NCI-H2196 (cell line): ENCODE measurements around the gene UBA5.

Experiments used
- DNase-seq: peaks from one replicate; lab custom pipeline; 2025; ENCODE audit not compliant: unreplicated experiment; lab: John Stamatoyannopoulos, UW

Gene UBA5

DNA sequence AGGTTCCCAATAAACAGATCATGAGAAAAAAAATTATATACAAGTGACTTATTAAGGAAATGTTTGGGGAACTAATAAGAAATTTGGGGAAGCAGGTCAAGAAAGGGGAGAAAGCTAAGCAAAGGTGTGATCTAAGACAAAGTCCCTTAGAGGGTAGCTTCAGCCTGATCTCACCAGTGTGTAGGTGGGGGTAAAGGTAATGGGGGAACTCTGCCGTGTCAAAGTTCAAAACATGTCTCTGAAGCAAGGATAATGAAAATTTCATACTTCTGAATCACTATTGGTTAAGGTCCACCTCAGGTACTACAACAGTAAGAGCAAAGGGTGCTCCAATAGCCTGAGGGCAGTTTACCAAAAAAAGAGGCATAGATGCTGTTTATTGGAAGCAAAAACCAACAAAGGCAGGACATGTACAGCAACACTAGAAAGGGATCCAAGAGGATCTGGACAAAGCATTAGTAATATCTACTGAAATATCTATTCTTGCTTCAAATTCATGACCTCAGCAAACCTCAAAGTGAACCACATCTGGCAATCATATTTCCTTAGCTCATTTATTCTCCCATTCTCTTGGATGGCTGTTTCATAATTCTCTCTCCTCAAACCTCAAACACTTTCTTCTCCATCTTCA lies 7.4 kb upstream of the UBA5 start:
- DNase-seq, result no peak

DNA sequence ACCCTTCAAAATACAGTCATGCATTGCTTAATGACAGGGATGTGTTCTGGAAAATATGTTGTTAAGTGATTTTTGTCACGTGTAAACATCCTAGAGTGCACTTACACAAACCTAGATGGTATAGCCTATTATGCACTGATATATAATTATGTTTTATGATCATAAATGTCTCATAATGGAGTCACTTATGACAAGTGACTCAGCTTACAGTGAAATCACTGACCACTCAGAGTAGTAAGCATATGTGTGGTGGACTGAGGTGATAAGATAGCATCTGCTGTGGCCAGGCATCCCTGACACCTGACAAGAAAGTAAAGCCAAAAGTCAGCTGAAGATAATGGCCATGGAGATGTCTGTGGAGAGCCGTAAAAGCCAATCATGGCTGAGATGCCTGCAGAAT lies 5.9 kb upstream of the UBA5 start:
- DNase-seq, result no peak

DNA sequence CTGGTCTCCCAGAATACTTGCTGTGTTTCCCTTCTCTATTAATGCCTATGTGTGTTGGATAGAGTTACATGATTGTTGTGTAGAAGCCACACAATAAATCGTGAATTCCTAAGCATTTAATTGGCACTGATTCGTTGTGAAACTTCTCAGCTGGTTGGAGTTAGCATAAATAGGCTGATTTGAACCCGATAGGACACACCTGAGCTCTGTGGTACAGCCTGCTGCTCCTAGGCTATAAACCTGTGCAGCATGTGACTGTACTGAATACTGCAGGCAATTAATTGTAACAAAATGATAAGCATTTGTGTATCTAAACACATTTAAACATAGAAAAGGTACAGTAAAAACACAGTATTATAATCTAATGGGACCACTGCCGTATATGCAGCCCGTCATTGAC lies 5.4 kb upstream of the UBA5 start:
- DNase-seq, result no peak

GRCh38 chr3:132655471-132655870 lies 4.7 kb upstream of the UBA5 start:
- DNase-seq, result no peak

DNA sequence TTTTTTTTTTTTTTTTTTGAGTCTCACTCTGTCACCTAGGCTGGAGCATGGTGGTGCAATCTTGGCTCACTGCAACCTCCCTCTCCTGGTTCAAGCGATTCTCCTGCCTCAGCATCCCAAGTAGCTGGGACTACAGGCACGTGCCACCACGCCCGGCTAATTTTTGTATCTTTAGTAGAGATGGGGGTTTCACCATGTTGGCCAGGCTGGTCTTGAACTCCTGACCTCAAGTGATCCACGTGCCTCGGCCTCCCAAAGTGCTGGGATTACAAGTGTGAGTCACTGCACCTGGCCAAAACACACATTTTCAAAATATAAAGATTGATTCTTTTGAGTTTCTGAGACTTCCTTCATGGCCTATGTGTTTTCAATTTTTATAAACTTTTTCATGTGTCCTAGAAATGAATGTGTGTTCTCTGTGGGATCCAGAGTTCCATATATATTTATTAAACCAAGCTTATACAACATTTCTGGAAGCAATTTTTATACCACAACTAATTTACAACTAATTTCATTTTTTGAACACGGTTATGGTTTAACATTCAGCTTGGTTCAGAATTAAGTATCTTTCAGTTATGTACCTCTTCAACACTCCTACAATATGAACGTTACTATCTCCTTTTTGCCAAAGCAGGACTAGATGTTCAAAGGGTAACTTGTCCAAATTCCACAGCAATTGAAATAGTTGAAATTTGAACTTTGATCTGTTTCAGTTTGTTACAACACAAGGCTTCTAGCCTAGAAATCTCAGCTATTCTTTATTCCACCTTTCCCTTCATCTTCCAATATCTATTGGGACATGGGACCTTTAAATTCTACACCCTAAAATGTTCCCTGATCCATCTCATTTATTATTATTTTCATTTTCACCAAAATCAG lies 2.0 kb upstream of the UBA5 start:
- DNase-seq, result no peak

GRCh38 chr3:132659000-132659364 lies 1.1 kb upstream of the UBA5 start:
- peak; percentile 49 for DNase-seq

DNA sequence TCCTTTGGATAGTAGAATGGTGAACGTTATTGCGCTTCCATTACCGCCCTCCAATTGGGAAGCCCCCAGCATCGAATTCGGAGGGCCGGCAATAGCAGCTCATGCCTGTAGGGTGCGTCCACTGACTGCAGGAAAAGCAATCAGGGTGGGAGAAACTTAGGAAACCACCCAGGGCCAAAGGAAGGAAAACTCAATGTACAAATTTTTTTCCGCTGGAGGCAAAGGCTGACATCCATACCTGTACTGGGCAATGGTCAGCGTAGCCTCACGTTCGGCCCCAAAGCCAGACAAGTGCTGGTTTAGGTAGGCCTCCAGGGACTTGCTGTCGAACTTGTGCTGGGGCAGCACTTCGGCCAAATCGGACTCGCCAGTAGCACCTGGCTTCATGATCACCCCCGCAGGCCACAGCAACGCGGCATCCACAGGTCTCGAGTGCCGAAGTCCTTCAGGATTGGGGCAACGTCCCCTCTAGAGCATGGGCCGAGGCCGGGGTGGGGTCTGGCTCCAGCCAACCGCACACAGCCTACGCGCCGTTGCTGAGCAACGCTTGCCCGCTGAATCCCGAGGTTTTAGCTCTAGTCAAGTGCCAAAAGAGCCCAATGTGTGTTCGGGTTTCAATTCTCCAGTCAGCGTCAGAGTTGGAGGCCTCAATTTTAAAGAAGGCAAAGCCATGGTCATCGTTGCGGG lies 621 bp upstream of the UBA5 start, which contains the start of gene ACAD11:
TSS of gene ACAD11 (minus strand) at position 445 of the 687 bp plus-strand sequence. CDS start at position 387, 58 bp downstream.
- peak; percentile 82 for DNase-seq

DNA sequence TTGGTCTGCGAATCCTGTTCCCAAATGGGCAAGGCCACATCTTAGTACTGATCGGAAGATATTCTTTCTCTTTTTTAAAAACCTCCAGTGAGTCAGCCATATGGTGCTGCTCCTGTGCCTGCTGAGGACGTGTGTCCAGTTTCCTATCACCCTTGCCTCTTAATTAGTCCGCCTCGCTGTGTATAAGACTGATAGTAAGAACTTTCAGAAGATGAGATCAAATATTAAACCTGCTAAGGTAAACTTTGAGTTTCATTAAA lies 612 bp downstream of the UBA5 start:
- DNase-seq, result no peak

GRCh38 chr3:132661101-132661500 lies 972 bp downstream of the UBA5 start:
- no peak for DNase-seq

DNA sequence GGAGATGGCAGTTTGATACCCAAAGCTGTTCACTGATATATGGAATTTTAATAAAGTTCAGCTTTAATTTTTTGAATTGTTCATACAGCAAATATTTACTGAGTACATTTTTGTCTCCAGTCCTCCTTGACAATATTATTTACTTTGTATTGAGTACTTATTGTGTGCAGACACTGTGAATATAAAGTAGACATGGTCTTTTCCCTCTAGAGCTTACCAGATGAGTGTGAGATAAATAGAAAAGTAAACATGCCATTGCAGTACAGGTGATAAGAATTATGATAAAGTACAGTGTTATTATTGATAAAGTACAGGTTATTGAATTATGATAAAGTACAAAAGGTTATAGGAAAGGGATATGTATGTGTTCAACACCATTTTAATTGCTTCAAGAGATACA lies 2.1 kb downstream of the UBA5 start:
- DNase-seq, result no peak

DNA sequence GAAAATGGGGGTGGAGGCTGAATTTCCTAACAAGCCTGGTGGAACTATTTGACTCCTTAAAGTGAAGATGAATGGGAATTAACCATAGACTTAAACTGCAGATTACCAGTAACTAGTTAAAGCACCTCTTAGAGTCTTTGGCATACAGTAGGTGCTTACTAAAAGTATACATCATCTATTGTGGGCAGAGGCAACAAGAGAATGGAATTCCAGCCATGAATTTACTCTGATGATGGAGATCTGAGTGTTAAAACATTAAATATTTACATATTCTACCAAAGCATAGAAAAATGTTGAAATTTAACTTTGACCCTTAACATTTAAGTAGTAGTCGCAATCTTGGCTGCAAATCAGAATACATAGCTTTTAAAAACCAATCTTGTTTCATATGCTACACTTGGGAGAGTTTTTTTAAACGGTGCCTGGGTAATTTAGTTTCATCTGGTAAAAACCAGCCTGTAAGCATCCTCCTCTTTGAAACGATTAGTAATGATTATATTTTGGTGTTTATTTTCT lies 5.2 kb downstream of the UBA5 start:
- DNase-seq, result no peak

GRCh38 chr3:132669256-132669777 lies 9.2 kb downstream of the UBA5 start:
- no peak for DNase-seq

DNA sequence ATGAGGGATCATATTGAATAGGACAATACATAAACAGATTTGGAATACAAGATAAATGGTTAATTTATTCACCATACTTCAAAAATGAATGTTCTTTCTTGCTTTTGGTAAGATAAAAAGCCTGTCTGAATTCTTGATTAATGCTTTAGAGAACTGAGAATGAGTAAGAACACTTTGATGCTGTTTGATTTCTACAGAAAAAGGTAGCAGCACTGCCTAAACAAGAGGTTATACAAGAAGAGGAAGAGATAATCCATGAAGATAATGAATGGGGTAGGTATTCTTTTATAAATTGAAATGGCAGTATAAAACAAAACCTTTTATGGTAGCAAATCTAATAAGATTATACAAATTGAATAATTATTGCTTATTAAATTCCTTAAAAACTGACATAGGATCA lies 15.3 kb downstream of the UBA5 start:
- no peak for DNase-seq

DNA sequence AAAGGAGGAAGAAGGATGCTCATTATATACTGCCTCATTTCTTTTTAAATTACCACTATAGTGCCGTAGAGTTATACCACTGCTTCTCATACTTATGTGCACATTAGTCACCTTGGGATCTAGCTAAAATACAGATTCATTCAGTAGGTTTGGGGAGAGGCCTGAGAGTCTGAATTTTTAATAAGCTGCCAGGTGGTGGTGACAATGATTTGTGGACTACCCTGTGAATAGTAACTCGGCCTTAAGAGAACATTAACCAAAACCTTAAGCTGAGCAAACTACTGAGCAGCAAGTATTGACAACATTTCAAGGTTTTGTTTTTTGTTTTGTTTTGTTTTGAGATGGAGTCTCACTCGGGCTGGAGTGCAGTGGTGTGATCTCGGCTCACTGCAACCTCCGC lies 19.8 kb downstream of the UBA5 start:
- DNase-seq, result no peak

DNA sequence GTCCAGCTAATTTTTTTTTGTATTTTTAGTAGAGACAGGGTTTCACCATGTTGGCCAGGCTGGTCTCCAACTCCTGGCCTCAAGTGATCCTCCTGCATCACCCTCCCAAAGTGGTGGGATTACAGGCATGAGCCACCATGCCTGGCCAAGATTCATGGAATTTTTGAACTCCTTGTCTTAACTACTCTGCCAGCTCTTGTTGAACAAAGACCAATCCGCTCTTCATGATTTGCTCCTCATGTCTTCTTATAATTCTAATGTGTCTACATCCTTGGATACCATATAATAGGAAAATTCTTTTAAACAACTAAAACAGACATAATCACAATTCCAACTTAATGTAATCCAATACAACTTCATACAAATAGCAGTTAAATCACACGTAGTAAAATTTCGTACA lies 21.3 kb downstream of the UBA5 start:
- no peak for DNase-seq

DNA sequence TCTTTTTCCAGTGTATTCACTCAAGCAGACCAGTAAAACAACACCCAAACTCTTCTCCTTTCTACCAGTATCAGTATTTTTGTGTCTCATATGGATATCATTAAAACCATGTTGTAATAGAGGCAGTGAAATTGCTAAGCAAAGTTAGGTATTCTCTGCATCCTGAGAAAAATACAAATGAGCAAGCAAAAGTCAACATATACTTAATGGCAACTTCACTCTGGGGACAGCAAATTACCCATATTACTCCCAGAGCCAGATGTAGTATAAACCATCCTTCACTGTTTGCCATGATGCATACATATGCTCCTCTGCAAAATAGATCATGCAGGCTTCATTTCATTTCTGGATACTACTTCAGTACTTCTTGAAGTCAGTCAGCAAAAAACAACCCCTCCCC lies 22.1 kb downstream of the UBA5 start:
- no peak for DNase-seq

DNA sequence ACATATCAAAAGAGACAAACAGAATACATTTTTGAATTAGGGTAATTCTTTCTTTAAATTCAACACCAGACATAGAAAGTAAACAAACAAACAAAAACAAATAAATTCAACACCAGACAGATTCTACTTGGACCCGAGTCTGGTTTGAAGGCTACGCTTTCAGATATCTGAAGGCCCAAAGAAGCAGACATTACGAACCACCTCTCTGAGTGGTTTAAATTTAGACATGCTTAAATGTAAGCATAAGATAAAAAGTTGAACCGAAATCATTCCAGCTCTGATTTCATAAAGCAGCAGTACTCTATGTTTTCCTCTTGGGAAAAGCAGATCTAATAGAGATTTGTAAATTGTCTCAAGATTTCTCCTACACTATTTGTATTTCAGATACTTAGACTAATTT lies 29.9 kb downstream of the UBA5 start:
- DNase-seq, result no peak

- DNase-seq, result no peak
Observed at GRCh38 chr3:132694991-132695390, 34.9 kb downstream of the UBA5 start.

GRCh38 chr3:132695422-132695821 lies 35.3 kb downstream of the UBA5 start:
- DNase-seq, result no peak

GRCh38 chr3:132703733-132704132 lies 43.6 kb downstream of the UBA5 start:
- no peak for DNase-seq

DNA sequence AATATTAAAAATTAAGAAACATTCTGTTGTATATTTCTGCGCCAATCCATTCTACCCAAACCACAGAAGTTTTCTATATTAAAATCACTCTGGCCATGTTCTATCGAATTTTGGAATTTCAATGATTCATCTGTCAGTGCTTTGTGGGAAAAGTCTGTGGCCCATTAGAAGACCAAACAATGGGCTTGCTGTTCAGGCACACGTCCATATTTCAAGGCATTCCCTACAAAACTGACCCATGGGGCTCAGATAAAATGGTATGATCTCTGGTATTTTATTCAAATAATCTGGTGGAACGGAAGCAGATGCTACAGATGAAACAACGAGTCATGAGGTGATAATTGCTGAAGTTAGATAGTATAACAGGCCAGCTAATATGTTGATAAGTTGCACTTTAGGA lies 49.6 kb downstream of the UBA5 start:
- DNase-seq, result no peak

- no peak for DNase-seq
Observed at GRCh38 chr3:132710311-132710710, 50.2 kb downstream of the UBA5 start.
